GM08714 (cell line): ENCODE measurements around the gene MYO10.

ENCODE experiments used
- H3K4me3 ChIP-seq: fragments of 200-500 bp; sonication (Bioruptor generic); 2 replicates; pipeline ENCODE4 v1.5.1; 2014; ENCODE audit warnings: mild to moderate bottlenecking, low read length, inconsistent platforms
- ZNF274 ChIP-seq: IDR thresholded peaks from 2 replicates; pipeline ENCODE4 v1.6.1; 2012; ENCODE audit warnings: mild to moderate bottlenecking, low read depth, low read length

Gene MYO10

DNA sequence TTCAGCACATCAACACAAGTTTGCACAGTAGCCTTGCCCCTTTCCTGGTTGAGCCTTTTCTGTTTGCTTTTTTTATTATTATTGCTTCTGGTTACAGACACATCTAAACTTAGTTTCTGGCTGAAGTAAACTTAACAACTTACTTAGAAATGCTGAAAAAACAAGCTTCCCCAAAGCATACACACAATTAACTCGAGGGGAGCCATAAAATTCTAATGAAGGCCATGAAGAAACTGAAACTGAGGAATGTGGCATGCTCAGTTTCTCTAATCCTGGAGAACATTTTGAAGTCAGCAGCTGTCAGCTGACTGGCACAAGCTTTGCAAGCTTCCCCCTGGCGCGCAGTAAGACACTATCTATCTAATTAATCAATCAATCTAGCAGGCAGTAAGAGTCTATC is 3.7 kb downstream of the MYO10 start:
- no peak for TF ChIP-seq ZNF274
- H3K4me3 ChIP-seq = no peak overlapping the region

DNA sequence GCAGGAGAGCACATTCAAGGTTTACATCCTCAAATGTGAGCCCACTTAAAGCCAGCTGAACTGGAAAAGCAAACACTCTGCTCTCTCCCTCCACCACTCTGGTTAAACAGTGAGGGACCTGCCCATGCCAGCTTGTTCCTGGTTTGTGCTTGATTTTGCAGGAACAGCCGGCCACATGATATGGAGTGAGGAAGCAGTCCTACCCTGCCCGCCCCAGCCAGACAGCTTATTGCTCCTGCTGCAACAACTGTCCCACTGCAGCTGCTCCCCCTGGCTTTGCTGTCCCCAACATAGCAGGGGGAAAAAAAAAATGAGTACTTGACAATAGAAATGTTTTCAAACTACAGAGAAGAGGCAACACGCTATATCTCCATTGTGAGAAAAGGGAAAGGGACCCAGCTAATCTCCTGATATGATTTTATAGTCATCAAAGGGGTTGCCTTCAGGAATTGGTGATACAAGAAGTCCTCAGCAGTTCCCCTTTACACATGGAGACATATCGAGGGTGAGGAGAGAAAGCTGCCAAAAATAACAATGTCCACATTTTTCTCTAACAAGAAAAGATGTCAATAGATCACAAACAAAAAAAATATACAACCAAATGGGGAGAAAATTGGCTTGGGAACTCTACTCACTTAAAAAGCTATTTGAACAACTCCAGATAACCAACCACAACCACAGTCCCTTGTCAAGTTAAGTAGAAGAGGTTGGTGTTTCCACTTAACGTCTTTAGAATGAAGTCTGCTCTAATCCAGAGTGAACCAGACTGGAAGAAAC is 4.6 kb downstream of the MYO10 start:
- no peak for TF ChIP-seq ZNF274
- no peak overlapping the region for H3K4me3 ChIP-seq

DNA sequence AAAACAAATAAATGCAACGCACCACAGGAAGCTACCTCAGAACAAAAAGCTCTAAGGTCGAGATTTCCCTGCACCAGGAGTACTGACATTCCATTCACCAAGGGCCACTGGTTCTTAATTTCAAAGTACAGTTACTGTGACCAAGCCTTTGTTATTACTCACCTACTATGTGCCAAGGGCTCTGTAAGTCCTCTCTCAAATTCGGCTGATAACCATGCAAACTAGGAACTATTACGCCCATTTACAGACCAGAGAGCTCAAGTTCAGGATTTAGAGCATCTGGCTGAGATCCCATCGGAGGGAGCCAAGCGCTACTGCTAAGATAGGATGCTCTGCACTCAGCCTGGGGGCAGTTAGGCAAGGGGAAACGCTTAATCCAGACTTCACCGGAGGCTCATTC is 5.6 kb downstream of the MYO10 start:
- no peak overlapping the region for H3K4me3 ChIP-seq
- no peak for TF ChIP-seq ZNF274

DNA sequence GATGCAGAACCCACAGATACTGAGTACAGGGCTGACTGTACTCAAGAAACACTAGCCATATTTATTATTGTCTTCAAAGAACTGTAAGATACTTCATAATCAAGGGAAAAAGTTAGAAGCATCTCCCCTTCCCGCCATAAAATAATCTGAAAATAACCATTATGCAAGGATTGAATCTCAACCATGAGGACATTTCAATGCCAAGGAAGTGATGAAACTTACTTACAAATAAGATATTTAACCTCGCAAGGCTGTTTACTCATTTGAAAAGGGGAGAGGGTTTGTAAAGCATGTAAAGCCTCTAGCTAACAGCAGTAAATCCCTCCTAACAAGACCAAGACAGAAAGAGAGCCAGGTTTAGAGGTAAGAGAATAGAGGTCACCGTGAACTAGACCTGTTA is 6.3 kb downstream of the MYO10 start:
- no peak for TF ChIP-seq ZNF274
- H3K4me3 ChIP-seq = no peak overlapping the region

DNA sequence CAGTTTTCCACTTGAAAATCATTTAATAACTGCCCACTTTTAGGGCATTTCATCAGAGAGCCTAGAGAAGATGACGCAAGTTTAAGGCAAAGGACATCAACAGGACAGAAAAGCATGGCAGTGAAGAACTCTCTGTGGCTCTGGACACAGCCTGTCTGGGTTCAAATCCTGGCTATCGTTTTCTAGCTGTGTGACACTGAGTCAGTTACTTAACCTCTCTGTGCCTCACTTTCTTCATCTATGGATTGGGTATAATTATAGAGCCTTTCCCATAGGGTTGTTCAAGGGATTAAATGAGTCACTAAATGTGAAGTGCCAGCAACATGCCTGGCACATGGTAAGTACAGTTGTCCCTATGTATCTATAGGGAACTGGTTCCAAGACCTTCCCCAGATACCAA is 6.7 kb downstream of the MYO10 start:
- no peak overlapping the region for H3K4me3 ChIP-seq
- TF ChIP-seq ZNF274 = no peak

DNA sequence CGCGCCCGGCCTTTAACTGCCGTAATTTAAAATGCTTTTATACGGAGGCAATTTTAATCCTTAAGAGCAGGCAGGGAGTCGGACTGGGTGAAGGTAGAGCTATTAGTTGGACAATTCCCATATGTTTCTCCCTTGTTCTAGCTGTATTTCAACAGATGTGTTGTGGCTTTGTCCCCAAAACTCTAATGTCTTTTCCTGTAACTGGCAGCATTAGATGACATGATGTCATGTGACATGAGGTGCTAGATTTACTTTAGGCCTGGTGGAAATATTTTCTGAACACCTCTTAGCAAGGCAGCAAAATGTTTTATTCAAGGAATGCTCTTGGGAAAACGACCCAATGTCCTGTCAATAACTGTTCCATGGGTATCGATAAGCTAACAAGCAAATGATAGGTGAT is 8.5 kb downstream of the MYO10 start:
- no peak for TF ChIP-seq ZNF274
- no peak overlapping the region for H3K4me3 ChIP-seq

DNA sequence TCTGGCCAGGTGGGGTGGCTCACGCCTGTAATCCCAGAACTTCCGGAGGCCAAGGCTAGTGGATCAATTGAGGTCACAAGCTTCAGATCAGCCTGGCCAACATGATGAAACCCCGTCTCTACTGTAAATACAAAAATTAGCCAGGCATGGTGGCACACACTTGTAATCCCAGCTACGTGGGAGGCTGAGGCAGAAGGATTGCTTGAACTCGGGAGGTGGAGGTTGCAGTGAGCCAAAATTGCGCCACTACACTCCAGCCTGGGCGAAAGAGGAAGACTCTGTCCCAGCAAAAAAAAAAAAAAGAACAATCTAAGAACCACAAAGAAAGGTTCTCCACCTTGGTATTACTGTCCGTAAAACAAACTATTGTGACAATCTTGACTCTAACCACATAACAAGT is 9.7 kb downstream of the MYO10 start:
- no peak for TF ChIP-seq ZNF274
- no peak overlapping the region for H3K4me3 ChIP-seq

DNA sequence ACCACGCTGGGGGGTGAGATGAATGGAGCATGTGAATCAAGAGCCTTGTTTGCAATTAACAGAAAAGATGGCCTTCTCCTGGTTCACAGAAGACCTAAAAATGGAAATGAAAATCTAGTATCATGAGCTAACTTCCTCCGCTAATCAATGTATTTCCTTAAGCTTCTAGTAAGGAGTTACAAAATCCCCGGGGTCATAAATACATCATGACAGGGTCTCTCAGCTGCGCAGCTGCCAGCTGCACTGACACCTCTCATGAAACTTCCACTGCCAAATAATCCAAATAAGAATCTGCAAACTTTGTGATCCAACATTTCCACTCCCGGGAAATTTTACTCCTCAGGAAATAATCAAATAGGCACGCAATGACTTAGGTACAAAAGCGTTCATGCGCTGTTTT is 11.9 kb downstream of the MYO10 start:
- no peak for TF ChIP-seq ZNF274
- H3K4me3 ChIP-seq = no peak overlapping the region

DNA sequence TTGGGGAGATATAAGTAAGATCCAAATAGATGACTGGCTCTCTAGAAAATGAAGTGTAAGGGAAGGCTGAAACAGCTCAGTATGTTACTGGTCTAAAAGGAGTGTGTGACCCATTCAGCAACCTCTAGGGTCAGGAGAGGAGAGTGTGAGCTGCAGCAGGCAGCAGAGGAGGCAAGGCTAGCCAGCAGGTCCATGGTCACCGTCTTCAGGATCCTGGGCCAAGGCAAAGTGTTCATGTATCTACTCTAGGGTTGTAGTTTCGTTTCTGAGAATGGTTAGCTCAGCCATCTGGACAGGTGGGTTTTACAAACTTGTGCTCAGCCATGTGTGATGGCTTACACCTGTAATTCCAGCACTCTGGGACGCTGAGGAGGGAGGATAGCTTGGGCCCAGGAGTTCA is 13.7 kb downstream of the MYO10 start:
- H3K4me3 ChIP-seq = no peak overlapping the region
- no peak for TF ChIP-seq ZNF274

DNA sequence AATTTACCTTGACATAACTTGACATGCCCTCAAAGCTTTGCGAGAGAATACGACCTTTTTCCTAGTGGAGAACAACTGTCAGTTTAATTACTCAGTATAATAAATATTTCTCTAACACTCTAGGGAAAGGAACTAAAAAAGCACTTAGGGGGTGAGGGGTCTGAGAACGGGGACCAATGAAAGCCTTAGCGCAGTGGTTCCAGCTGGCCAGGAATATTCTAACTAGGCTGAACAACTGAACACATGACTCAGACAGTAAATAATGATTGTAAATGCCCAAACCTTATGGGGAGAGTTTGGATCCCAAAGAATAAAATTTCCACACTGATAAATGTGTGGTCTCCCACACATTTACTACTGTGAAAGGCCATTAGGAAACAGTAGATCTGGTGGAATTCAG is 14.9 kb downstream of the MYO10 start:
- TF ChIP-seq ZNF274 = no peak
- no peak overlapping the region for H3K4me3 ChIP-seq

DNA sequence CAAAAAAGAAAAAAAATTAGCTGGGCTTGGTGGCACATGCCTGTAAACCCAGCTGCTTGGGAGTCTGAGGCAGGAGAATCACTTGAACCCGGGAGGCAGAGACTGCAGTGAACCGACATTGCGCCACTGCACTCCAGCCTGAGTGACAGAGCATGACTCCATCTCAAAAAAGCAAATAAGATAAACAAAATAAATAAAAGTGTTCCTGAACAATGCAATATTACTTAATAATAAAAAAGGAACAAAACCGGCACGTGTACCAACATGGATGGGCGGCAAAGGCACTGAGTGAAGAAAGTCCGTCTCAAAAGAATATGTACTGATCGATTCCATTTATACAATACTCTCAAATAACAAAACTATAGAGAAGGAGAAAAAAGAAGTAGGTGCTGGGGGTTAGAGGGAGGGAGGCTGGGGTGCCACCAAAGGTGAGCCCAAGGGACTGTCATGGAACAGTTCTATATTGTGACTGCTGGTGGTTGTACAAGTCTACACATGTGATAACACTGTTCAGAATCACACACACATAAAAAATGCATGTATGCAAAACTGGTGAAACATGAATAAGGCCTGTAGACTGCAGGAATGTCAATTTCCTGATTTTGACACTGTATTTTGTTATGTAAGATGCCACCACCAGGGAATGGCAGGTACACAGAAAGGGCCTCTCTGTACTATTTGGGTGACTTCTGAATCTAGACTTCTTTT is 15.8 kb downstream of the MYO10 start:
- no peak overlapping the region for H3K4me3 ChIP-seq
- no peak for TF ChIP-seq ZNF274

DNA sequence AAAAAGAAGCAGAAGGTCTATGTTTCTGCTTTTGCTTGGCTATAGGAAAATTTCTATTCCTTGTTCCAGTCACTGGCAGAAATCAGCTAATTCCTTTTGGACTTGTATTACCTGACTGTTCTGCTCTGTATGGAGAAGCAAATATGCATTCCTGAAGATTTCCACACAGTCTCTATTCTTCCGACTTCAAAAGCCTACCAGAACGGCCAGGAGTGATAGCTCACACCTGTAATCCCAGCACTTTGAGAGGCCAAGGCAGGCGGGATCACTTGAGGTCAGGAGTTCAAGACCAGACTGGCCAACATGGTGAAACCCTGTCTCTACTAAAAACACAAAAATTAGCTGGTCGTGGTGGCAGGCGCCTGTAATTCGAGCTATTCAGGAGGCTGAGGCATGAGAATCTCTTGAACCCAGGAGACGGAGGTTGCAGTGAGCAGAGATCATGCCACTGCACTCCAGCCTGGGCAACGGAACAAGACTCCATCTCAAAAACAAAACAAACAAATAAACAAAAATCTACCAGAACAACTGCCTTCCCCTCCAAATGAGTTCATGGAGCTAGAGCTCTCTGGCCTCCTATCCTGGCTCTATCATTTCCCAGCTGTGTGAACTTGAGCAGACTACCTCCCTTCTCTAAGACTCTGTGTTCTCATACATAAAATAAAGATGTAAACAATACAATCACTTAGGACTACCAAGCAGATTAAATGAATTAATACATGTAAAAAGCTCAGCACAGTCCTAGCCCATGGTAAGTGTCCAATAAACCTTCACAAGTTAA is 17.0 kb downstream of the MYO10 start:
- TF ChIP-seq ZNF274 = no peak
- H3K4me3 ChIP-seq = no peak overlapping the region

DNA sequence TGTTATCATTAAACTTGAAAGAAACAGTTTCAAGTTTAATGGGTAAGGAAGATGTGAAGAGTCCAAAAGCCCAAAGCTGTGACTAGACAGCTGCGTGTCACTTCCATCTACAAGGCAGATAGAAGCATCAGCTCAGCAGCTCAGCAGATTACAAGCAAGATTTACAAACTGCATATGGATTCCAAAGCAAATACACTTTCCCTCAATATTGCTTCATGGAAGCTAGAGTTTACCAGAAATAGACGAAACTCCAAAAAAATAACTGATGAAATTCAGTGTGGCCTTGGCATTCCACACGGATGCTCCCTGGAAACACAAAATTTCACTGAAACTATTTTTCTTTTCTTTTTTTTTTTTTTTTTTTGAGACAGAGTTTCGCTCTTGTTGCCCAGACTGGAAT is 17.9 kb downstream of the MYO10 start:
- H3K4me3 ChIP-seq = no peak overlapping the region
- TF ChIP-seq ZNF274 = no peak

DNA sequence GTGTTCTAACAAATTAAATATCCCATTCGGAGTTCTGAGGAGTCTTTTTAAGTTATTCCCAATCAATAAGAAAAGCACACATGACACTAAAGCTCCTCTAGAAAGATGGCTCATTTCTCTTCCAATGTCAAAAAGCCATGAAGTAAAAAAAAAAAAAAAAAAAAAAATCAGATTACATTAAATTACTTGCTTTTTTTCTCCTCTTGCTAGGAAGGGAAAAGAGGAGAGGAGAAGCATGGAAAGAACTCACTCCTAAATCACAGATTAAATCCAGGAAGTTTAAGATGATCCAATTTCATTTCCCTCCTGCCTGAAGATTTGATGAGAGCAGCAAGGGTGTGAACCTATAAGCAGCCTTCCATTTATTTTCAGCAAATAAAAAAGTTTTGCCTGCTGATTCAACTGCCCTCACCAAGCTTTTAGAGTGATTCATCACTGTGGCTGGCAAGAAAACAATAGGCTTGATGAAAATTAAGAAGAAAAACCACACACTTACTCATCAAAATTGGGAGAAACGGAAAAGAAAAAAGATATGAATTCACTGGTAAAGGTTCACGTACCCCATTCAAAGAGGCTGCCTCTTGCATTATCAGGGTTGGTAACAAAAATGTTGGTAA is 19.7 kb downstream of the MYO10 start:
- TF ChIP-seq ZNF274 = no peak
- H3K4me3 ChIP-seq = no peak overlapping the region

DNA sequence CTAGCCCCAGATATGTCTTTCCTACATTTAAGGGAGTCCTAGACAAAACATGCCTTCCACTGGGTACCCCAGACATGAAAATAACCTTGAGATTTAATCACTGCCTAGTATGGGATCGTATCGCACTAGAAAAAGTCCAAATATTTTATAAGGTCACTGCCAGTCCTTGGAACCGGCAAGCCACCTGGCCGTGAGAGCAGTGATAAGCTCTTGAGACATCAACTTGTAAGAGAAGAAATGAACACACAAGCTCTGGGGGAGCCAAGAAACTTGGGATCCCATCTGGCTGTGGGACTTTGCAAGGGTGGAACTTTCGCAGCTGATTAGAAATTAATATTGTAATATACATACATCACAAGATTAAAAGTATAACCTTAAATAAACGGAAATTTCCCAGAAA is 21.5 kb downstream of the MYO10 start:
- no peak for TF ChIP-seq ZNF274
- no peak overlapping the region for H3K4me3 ChIP-seq

DNA sequence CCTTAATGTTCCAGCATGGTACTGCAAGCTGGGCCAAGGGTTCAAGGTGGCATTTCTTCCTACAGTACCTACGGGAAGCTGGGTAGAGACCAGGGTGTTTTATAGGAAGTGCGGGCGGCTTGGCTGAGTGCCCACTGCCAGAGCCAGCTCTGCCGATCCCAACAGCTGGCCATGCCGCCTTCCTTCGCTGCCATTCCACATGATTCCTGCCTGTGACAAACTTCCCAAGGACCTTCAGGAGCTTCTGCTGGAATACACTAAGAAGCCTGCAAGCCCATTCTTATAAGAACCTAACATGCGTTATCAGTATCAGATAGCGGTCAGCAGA is 22.0 kb downstream of the MYO10 start:
- TF ChIP-seq ZNF274 = no peak
- no peak overlapping the region for H3K4me3 ChIP-seq
